HG03039 (cell line): ENCODE results near the gene GANC.

Experiments used
- ATAC-seq: cut with Tn5 transposase; IDR thresholded peaks from one replicate; pipeline ENCODE4 v1.9.1; 2021; ENCODE audit warnings: mild to moderate bottlenecking, moderate library complexity; ENCODE audit not compliant: unreplicated experiment

The GANC gene

GRCh38 chr15:42373936-42374335 is 100.9 kb downstream of the GANC start:
- ATAC-seq, result no peak

GRCh38 chr15:42374810-42375209 is 101.8 kb downstream of the GANC start:
- ATAC-seq, result no peak

GRCh38 chr15:42375252-42375651 is 102.3 kb downstream of the GANC start:
- ATAC-seq, result no peak

GRCh38 chr15:42375941-42376340 is 102.9 kb downstream of the GANC start:
- ATAC-seq, result no peak

- no peak for ATAC-seq
Measured at GRCh38 chr15:42378011-42378410, 105.0 kb downstream of the GANC start.

GRCh38 chr15:42384597-42384996 is 111.6 kb downstream of the GANC start:
- ATAC-seq, result no peak

GRCh38 chr15:42385206-42385979 is 112.4 kb downstream of the GANC start:
- no peak for ATAC-seq

GRCh38 chr15:42385980-42386700 is 113.1 kb downstream of the GANC start:
- no peak for ATAC-seq

GRCh38 chr15:42387603-42388002 is 114.6 kb downstream of the GANC start:
- ATAC-seq, result no peak

- no peak for ATAC-seq
Measured at GRCh38 chr15:42392309-42393024, 119.5 kb downstream of the GANC start.

- no peak for ATAC-seq
Measured at GRCh38 chr15:42394106-42394505, 121.1 kb downstream of the GANC start.

- no peak for ATAC-seq
Measured at GRCh38 chr15:42395838-42396237, 122.8 kb downstream of the GANC start.

GRCh38 chr15:42401544-42402454 is 128.8 kb downstream of the GANC start:
- no peak for ATAC-seq

- ATAC-seq, result no peak
Measured at GRCh38 chr15:42402455-42403205, 129.6 kb downstream of the GANC start.

GRCh38 chr15:42403389-42403788 is 130.4 kb downstream of the GANC start:
- no peak for ATAC-seq

- ATAC-seq, result no peak
Measured at GRCh38 chr15:42404461-42405235, 131.6 kb downstream of the GANC start.

- ATAC-seq, result no peak
Measured at GRCh38 chr15:42405863-42406482, 133.0 kb downstream of the GANC start.
